ENCODE results near the gene ABCC4.

ABCC4 gene

GRCh38 chr13:95188128-95188527, 113.1 kb downstream of the ABCC4 start:
- ChIA-PET CTCF (interaction anchor here (1.2 to 8.5 kb wide), 8 partner anchors 22 to 261 kb away, joined by 3 to 250 read pairs (median 4); no protein-coding TSS in a partner anchor), POLR2A (no interaction called here)
- Histone ChIP-seq H3K36me3 (ENCODE audit: control insufficient read depth in 2 of 2, insufficient read depth in 1 of 2, low read length in 2 of 2) (peaks cover 0 to 3% of the 10 kb centered on the region in 2 experiments; a peak in 1 of 3 replicates), H3K27ac (ENCODE audit: extremely low read depth, low read depth, low read length) (no peak overlapping the region), H3K4me1 (ENCODE audit: control insufficient read depth, insufficient read depth, low read length) (no peaks in the 10 kb centered on the region; the same call in 1 of the 2 replicates), H3K4me3 (ENCODE audit: low read depth, low read length) (no peak overlapping the region), H3K9me3 (ENCODE audit: control insufficient read depth, insufficient read depth, low read depth, low read length) (no peaks in the 10 kb centered on the region)
- TF ChIP-seq SP7 (tag by site-specific recombination; IDR thresholded peaks at IDR 0.05) = no peak
- no peak for TF ChIP-seq ZNF169 (tag by site-specific recombination; IDR thresholded peaks at IDR 0.05)
- TF ChIP-seq ZNF529 (tag by site-specific recombination; IDR thresholded peaks at IDR 0.05; ENCODE audit: insufficient replicate concordance) = no peak
- no peak for TF ChIP-seq ZNF629 (tag by site-specific recombination; IDR thresholded peaks at IDR 0.05)
- no peak for TF ChIP-seq ZNF501 (tag by site-specific recombination; IDR thresholded peaks at IDR 0.05)
- TF ChIP-seq ZXDB (tag by site-specific recombination; IDR thresholded peaks at IDR 0.05) = no peak
- no peak for TF ChIP-seq WT1 (tag by site-specific recombination; IDR thresholded peaks at IDR 0.05)
- no peak for TF ChIP-seq ZNF510 (tag by site-specific recombination; IDR thresholded peaks at IDR 0.05; ENCODE audit: insufficient replicate concordance)
- TF ChIP-seq ZNF658 (tag by site-specific recombination; IDR thresholded peaks at IDR 0.05) = no peak
- no peak for TF ChIP-seq ATF2 (tag by site-specific recombination; IDR thresholded peaks at IDR 0.05; ENCODE audit: low read depth)
- TF ChIP-seq ZNF354C (tag by site-specific recombination; IDR thresholded peaks at IDR 0.05; ENCODE audit: borderline replicate concordance, low read depth) = no peak
- TF ChIP-seq ZNF544 (tag by site-specific recombination; IDR thresholded peaks at IDR 0.05) = no peak
- no peak for TF ChIP-seq PRDM10 (tag by site-specific recombination; IDR thresholded peaks at IDR 0.05)
- TF ChIP-seq CTCF (tag by site-specific recombination; IDR thresholded peaks at IDR 0.05) = no peak
- no peak for TF ChIP-seq ZNF624 (tag by site-specific recombination; IDR thresholded peaks at IDR 0.05)

GRCh38 chr13:95185851-95186250, 115.4 kb downstream of the ABCC4 start:
- no peak overlapping the region for H3K27ac ChIP-seq (ENCODE audit: extremely low read depth, low read depth, low read length)
- no peaks in the 10 kb centered on the region for H3K4me1 ChIP-seq (ENCODE audit: control insufficient read depth, insufficient read depth, low read length)
- H3K36me3 ChIP-seq (ENCODE audit: control insufficient read depth in 2 of 2, insufficient read depth in 1 of 2, low read length in 2 of 2) = peaks cover 0 to 3% of the 10 kb centered on the region in 2 experiments; a peak in 1 of 3 replicates
- no peak for TF ChIP-seq ZBTB6 (tag by site-specific recombination; IDR thresholded peaks at IDR 0.05)
- TF ChIP-seq ZBTB48 (tag by site-specific recombination; IDR thresholded peaks at IDR 0.05) = no peak
- no peaks in the 10 kb centered on the region for H3K9me3 ChIP-seq (ENCODE audit: control insufficient read depth, insufficient read depth, low read depth, low read length)
- no peak overlapping the region for H3K4me3 ChIP-seq (ENCODE audit: low read depth, low read length)
- ChIA-PET POLR2A (no interaction called here), CTCF (no interaction called here)
